Hematopoietic multipotent progenitor cell treated with erythropoietin and hydrocortisone succinate and interleukin-3 and kit ligand, for 4 days (in vitro differentiated cells): ENCODE data around the gene TMEM8B.
"Not testable (repeated sequence)": the region's sequence is repeated elsewhere in the genome, so short reads cannot be mapped to it uniquely, and the experiment has no call there.

Experiments
- DNase-seq: peaks from one replicate; pipeline ENCODE4 v3.0.0-alpha.2; 2015

The TMEM8B gene

DNA sequence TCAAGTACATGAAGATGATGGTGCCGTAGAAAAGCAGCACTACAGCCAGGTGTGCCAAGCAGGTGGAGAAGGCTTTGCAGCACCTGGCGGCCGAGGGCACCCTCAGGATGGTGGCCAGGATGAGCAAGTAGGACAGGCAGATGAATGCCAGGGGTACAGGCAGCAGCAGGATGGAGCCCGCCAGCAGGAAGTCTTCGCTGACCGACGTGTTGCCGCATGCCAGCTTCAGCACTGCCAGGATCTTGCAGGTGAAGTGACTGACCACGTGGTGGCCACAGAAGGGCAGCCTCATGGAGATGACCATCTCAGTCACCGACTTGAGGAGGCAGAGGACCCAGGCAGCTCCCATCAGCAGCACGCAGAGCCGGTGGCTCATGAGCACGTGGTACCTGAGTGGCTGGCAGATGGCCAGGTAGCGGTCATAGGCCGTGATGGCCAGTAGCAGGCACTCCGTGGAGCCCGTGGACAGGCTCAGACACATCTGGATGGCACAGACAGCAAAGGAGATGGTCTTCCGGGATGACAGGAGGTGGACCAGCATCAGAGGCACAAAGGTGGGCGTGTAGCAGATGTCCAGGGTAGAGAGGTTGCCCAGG, 40.7 kb downstream of the TMEM8B start:
- DNase-seq, result no peak

- DNase-seq, result no peak
These were observed 41.4 kb downstream of the TMEM8B start, which contains the start of gene OR13J1 for GRCh38 chr9:35870351-35870923. Gene OR13J1 (minus strand): TSS chr9:35870401. CDS start chr9:35870401, 0 bp downstream.

- DNase-seq, result no peak
These were observed 42.5 kb downstream of the TMEM8B start for GRCh38 chr9:35871545-35871944.

DNA sequence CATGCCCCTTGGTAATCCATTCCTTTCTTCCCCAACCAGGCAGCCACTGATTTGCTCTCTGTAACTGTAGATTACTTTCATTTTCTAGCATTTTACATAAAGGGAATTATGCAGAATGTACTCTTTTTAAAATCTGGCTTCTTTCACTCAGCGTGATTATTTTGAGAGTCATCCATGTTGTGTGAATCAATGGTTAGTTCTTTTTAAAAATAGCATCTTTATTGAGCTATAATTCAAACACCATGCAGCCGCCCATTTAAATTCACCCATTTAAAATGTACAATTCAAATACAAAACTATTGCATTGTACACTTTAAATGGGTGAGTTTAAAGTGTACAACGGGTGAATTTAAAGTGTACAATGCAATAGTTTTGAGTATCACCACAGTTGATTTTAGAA, 43.5 kb downstream of the TMEM8B start:
- DNase-seq, result no peak

- peak; percentile 77 for DNase-seq
These were observed 53.3 kb downstream of the TMEM8B start for GRCh38 chr9:35882263-35882848.

GRCh38 chr9:35882996-35883395, 54.0 kb downstream of the TMEM8B start:
- no peak for DNase-seq

DNA sequence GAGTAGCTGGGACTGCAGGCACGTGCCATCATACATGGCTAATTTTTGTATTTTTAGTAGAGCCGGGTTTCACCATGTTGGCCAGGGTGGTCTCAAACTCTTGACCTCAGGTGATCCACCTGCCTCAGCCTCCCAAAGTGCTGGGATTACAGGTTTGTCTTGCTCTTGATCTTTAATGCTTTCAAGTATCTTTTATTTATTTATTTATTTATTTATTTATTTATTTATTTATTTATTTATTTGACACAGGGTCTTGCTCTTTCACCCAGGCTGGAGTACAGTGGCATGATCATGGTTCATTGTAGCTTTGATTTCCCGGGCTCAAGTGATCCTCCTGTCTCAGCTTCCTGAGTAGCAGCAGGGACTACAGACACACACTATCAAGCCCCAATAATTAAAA, 55.9 kb downstream of the TMEM8B start:
- not testable (repeated sequence) for DNase-seq

- peak; percentile 22 for DNase-seq
These were observed 62.6 kb downstream of the TMEM8B start for GRCh38 chr9:35891646-35892045.

GRCh38 chr9:35892051-35892450, 63.0 kb downstream of the TMEM8B start:
- no peak for DNase-seq

DNA sequence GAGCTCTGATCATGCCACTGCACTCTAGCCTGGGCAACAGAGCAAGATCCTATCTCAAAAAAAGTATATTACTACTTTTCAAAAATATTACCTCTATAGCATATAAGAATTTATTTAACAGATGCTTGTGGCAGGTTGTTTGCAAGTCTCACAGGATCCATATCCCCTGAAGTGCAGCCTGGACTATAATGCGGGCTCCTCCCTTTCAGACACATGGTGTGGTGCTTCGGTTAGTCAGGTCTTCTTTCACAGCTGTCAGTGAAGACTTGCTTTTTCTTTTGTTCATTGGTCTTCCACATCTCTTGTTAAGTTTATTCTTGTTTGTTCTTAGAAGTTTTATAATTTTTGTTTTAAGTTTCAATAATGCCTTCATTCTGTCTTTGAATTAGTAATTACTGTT, 67.5 kb downstream of the TMEM8B start:
- no peak for DNase-seq

GRCh38 chr9:35897376-35898099, 68.5 kb downstream of the TMEM8B start:
- DNase-seq, result not testable (repeated sequence)

- no peak for DNase-seq
These were observed 69.3 kb downstream of the TMEM8B start for GRCh38 chr9:35898337-35898736.

DNA sequence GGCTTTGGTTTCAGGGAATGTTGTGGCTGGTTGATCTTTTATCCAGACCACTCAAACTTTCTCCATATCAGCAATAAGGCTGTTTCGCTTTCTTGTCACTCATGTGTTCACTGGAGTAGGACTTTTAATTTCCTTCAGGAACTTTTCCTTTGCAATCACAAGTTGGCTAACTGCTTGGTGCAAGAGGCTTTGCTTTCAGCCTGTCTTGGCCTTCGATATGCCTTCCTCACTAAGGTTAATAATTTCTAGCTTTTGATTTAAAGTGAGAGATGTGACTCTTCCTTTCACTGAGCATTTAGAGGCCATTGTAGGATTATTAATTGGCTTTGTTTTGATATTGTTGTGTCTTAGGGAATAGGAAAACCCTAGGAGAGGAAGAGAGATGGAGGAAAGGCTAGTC, 70.0 kb downstream of the TMEM8B start:
- no peak for DNase-seq

DNA sequence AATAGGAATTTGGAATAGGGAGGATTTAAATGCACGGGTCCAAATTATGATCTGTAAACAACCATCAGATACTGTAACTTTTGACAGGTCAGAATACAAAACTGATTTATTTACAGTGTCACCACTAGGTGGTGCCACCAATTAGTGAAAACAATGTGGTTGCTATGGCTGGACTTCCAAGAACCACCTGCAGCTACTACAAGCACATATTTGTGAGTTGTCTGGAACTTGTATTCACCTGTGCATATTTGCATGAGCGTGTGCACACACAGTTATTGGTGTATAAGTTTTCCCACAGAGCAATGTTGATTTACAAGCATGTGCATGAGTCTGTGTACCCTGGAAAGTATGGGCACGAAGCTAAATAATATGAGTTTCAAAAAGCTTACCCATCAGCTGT, 74.0 kb downstream of the TMEM8B start:
- DNase-seq, result peak; percentile 74

- DNase-seq, result no peak
These were observed 75.3 kb downstream of the TMEM8B start for GRCh38 chr9:35904338-35904737.

DNA sequence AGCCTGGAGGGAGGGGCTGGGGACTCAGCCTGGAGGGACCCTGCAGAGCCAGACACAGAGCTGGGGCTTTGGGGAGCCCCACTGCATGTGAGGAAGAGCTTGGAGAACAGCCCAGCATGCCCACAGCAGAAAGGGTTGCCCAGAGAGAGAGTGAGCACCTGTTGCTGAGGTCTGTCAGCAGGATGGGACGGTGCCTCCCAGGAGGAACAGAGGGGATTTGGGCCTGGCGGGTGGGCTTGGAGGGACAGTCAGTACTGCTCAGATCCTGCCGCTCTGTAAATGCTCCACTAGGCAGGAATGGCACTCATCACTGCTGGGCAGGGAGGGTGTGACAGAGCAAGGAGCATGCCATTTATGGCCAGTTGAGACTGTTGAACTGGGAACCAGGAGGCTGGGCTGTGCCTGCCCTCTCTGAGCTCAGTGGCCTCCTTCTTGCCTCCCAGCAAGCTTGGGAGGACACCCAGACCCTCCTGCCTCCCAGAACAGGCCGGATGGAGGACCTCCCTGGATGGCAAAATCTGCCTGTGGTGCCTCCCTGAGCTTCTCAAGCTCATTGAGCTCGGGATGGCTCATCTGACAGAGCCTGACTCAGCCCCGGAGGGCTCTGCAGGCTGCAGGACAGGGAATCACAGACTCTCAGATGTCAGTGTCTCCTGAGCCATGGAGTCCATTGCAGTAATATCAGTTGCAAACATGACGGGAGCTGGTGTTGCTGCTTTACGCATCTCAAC, 76.2 kb downstream of the TMEM8B start:
- DNase-seq, result no peak

- DNase-seq, result peak; percentile 43
These were observed 77.1 kb downstream of the TMEM8B start, which contains the start of gene HRCT1 for GRCh38 chr9:35905912-35906679. Gene HRCT1 (plus strand): TSS chr9:35906202. CDS start chr9:35906288, 86 bp downstream.

- no peak for DNase-seq
These were observed 78.1 kb downstream of the TMEM8B start for GRCh38 chr9:35906923-35907699.

- peak; percentile 77 for DNase-seq
These were observed 78.9 kb downstream of the TMEM8B start for GRCh38 chr9:35907711-35908503.

DNA sequence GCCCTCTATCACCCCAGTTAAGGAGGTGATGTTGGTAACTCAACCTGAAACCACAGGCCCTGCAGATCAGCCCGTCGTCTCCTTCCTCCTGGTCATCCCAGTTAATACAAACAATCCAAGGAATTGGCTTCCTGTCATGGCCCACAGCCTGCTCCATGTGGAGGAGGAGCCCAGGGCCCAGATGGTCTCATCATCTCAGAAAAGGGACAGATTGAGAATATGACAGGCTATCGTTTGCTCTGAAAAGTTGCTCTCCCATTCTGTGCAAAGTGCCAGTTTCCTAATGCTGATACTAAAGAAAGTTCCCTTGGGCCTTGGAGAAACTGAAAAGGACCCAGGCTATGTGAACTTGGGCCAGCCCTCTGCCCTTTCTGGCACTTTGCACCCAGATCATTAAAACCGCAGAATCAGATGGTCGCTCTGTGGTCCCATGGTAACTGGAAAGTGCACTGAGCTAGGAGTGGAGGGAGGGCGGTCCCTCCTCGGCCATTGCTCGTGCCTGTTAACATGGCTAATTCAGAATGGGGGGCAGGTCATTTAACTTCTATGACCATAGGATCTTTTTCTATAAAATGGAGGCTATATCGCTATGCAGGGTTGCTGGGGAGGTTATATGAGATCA, 79.6 kb downstream of the TMEM8B start:
- DNase-seq, result no peak
